Right cardiac atrium (tissue), 5 donors: ENCODE data around the gene ADCY1. TPM values are rescaled to one million over a fixed set of nuclear protein-coding genes. Genes with fewer than 3 reads are reported as not detected.

ENCODE experiments used
- ATAC-seq, 2 donors: fragments of 200-7000 bp; cut with Tn5 transposase; one replicate each; pipeline versions ENCODE4 v1.8.0 to v1.9.1; 2020; ENCODE audit warnings: moderate library complexity in 2 of 2, mild to moderate bottlenecking in 1 of 2
- DNase-seq, 3 donors: peaks; one replicate each; pipeline ENCODE4 v3.0.0-alpha.2; 2020
- H3K27ac ChIP-seq: one replicate; pipeline ENCODE4 v1.5.1; 2013; ENCODE audit warnings: mild to moderate bottlenecking, low read length, control low read depth, moderate library complexity
- H3K27me3 ChIP-seq: one replicate; pipeline ENCODE4 v1.6.1; 2013; ENCODE audit not compliant: control insufficient read depth, insufficient read depth
- H3K4me1 ChIP-seq: one replicate; pipeline ENCODE4 v1.6.1; 2013; ENCODE audit warnings: low read length; ENCODE audit not compliant: control insufficient read depth, insufficient read depth
- H3K4me3 ChIP-seq: one replicate; pipeline ENCODE4 v1.5.1; 2013; ENCODE audit warnings: low read length, control low read depth
- H3K9me3 ChIP-seq: one replicate; pipeline ENCODE4 v1.6.1; 2013; ENCODE audit warnings: low read length; ENCODE audit not compliant: control insufficient read depth
- whole genome bisulfite sequencing: extraction: QIAGEN DNeasy Blood & Tissue Kit; methylation state at CpG from one replicate; pipeline ENCODE4 v1.1.7; 2013; 5-methylcytosine and 5-hydroxymethylcytosine counted together
- intact Hi-C, 4 donors: fragments of 100-400 bp; cut with DNase I; formaldehyde crosslinking; loops; one replicate each; pipeline versions ENCODE4 v1.11.0 to v1.14.0; 2022 to 2023
- polyA plus RNA-seq: library from polyadenylated mRNA; stranded (reverse); fragments of 200-250 nt; gene quantifications from one replicate; pipeline ENCODE4 v1.2.3, GENCODE V29; 2013
- total RNA-seq, 4 donors: library from RNA; stranded (reverse); fragmentation: NEBNext Ultra II Directional; extraction: Animal tissue kit (Norgen Biotek cat#: 25700); gene quantifications; one replicate each; pipeline ENCODE4 v1.2.1, GENCODE V29; 2021
- donor health status: healthy with polysubstance abuse.
- donor health status: DM: no; HTN: yes; CAD: no.
- donor health status: DM: no; HTN: no; CAD: no.
- donor health status: DM: no; HTN: yes; CAD: no; lungs with severe emphysema.
- donor health status: DM: yes; HTN: yes; CAD: no.

ADCY1 gene
- total and polyA plus RNA-seq, 5 donors = 2.2 to 5.9 (median 4.3) TPM

DNA sequence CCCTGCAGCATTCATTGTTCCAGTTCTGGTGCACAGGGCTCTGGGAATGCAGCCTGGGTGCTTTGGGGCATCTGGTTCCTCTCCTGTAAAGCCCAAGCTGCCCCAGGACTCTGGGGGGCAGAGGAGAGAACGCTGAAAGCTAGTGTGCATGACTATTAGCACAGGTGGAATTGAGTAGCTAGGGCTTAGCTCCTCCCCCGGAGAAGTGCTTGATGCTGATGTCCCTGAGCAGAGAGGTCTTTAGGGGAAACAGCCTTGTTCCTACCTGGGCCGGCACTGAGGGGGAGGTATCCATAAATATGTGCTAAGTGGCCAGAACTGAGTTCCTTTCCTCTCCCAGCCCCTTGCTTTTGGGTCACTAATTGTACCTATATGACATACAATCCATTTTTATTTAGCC lies 3.9 kb downstream of the ADCY1 start:
- 85% methylated on average over 3 of the region's 3 CpGs for WGBS
- no peak for DNase-seq
- H3K27ac ChIP-seq = no peak overlapping the region
- no peak overlapping the region for H3K4me3 ChIP-seq
- H3K27me3 ChIP-seq = no peaks in the 10 kb centered on the region
- intact Hi-C loops = no loop called here
- no peaks in the 10 kb centered on the region for H3K4me1 ChIP-seq
- H3K9me3 ChIP-seq = no peaks in the 10 kb centered on the region
- no peak for ATAC-seq

DNA sequence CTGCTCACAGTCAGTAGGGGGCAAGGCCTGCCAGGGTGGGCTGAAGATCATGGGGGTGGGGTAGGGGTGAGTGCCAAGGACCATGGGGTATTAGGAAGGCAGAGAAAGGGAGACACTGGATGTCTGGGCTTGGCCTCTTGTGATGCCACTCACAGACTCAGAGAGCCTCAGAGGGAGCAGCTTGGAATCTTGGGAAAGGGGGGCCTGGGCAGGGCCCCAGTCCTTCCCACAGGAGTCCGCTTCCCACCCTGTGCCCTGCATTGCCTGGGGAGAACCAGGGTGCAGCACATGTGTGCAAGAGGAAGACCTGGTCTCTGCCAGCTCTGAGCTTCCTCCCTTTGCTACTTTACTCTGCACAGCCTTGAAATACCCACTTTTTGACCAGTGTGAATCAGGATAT lies 4.3 kb downstream of the ADCY1 start:
- intact Hi-C loops = no loop called here
- DNase-seq = no peak
- 94% methylated on average over 1 of the region's 1 CpG for WGBS

DNA sequence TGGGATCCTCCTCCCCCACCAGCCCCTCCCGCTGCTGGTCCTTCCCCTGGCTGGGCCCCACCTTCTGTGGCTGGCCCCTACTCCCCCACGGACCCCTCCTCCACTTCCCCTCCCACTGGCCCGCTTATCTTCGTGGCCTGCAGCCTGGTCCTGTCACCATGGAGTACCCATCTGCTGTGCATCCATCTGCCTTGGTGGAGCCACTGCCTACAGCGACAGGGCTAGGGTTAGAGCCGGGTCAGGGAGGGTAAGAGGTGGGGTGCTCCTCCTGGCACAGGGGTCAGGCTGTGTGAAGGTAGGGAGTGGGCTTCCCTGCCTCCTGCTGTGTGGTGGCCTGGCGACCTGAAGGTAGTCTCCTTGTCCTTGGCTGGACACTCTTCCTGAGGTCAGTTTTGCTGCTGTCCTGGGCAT lies 5.2 kb downstream of the ADCY1 start:
- 58% methylated on average over 7 of the region's 7 CpGs for WGBS
- intact Hi-C loops = no loop called here
- no peaks in the 10 kb centered on the region for H3K9me3 ChIP-seq
- no peak for DNase-seq
- no peaks in the 10 kb centered on the region for H3K4me1 ChIP-seq
- no peak overlapping the region for H3K4me3 ChIP-seq
- H3K27ac ChIP-seq = no peak overlapping the region
- no peak for ATAC-seq
- H3K27me3 ChIP-seq = no peaks in the 10 kb centered on the region

More for the DNA sequence above, 4.3 kb downstream of the ADCY1 start:
- ATAC-seq = no peak
- H3K4me1 ChIP-seq = no peaks in the 10 kb centered on the region
- no peak overlapping the region for H3K27ac ChIP-seq
- H3K4me3 ChIP-seq = no peak overlapping the region
- H3K27me3 ChIP-seq = no peaks in the 10 kb centered on the region
- no peaks in the 10 kb centered on the region for H3K9me3 ChIP-seq

DNA sequence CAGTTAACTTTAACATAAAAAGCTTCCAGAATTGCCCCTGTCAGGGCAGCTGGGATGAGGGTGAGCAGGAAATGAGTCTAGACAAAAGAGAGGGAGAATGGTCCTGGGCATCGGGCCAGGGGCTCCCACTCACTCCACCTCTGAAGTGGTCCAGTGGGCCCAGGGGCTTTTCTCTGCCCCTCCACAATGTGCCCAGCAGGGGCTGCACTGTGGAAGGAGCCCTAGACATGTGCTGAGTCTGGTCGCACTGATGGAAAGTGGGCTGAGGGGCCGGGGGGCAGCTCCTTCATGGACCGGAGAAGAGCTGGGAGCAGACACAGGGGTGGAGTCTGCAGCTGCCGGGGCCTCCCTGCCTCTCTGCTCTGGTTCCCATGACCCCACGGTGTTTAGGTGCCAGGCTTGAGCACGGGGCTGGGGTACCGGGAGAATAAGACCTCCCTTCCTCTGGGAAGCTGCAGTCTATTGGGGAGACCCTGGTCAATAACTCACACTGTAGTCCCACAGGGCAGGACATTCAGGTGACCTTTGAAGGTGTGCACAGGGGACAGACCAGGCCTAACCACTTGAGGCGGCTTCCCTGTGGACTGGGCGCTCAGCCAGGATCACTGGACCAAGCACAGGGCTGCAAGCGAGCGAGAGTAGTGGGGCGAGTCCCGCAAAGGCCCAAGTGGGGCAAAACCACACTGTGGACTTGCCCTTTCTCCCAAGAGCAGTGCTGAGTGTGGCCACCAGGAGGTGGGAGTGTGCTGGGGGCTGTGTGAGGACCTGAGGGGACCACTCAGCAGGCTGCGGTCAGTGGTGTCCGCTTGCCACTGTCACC lies 6.1 kb downstream of the ADCY1 start:
- Histone ChIP-seq H3K4me1 (no peaks in the 10 kb centered on the region), H3K27me3 (no peaks in the 10 kb centered on the region), H3K9me3 (no peaks in the 10 kb centered on the region), H3K4me3 (no peak overlapping the region), H3K27ac (no peak overlapping the region)
- intact Hi-C loops = no loop called here
- ATAC-seq (no peak), DNase-seq (no peak)
- 83% methylated on average over 16 of the region's 16 CpGs for WGBS

DNA sequence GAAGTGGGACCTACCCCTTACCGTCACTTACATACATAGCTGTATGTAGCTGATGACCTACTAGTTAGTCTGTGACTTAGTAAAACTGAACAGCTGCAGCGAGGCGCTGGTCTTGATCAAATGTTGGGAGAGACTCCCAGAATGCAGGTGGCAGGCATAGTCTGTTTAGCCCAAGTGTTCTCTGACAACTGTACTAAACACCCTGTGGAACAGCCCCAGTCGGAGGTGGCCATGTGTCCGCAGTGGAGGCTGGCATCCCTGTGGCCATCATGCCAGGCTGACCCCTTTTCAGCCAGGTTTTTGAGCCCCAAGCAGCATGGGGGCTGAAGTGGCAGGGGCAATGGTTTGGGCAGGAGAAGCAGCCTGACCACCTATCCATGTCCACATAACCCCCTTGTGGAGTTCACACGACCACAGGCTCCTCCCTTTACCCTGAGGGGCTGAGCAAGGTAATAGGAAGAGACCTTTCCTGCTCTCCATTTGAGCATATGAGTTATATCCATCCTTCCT lies 7.2 kb downstream of the ADCY1 start:
- ATAC-seq = no peak
- WGBS = 88% methylated on average over 6 of the region's 6 CpGs
- DNase-seq = no peak
- no peak overlapping the region for H3K27ac ChIP-seq
- H3K4me1 ChIP-seq = no peaks in the 10 kb centered on the region
- no peaks in the 10 kb centered on the region for H3K27me3 ChIP-seq
- no peaks in the 10 kb centered on the region for H3K9me3 ChIP-seq
- intact Hi-C loops = no loop called here
- no peak overlapping the region for H3K4me3 ChIP-seq

DNA sequence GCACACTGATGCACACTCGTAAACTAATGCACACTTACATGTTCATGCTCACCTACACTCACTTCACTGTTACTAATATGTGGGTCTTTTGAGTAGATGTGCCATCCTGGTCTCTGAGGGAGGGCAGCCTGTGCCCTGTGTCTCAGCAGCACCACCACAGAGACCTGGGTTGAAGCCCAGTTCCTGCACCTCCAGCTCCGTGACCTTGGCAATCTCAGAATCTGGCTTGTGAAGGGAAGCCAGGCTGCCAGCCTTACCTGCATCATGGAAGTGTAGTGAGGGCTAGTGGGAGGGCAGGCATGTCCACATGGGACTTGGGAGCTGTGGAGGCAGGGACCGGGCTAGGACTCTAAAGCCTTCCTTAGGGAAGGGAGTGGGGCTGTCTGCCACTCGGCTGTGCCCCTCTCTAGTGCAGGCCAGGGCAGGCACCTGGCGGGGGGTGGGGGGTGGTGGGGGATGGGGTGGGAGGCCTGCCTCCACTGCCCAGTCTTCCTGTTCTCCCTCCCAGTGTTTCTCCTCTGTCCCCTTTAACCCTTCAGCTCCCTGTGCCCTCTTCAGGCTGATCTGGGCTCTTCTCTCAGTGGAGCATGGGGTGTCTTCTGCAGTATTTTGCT lies 8.1 kb downstream of the ADCY1 start:
- Histone ChIP-seq H3K4me3 (no peak overlapping the region), H3K27ac (no peak overlapping the region), H3K4me1 (no peaks in the 10 kb centered on the region), H3K9me3 (no peaks in the 10 kb centered on the region), H3K27me3 (no peaks in the 10 kb centered on the region)
- DNase-seq (no peak), ATAC-seq (no peak)
- WGBS = 62% methylated on average over 5 of the region's 5 CpGs
- intact Hi-C loops = no loop called here

DNA sequence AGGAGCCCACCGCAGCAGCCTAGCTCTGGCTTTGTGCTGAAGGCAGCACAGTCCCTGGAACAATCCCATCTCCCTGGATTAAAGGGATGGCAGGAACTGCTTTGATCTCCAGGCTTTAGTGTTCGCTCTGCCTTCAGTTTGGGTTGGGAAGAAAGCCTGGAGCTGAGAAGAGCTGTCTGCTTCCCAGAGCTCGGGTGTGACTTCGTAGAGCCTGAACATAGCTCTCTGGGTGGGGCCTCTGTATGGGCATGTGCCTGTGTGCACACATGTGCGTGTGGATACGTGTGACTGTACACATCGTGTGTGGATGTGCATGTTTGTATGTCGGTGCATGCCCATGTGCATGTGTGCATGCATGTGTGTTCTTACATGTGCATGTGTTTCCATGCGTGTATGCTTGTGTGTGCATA lies 8.7 kb downstream of the ADCY1 start:
- Histone ChIP-seq H3K4me3 (no peak overlapping the region), H3K4me1 (no peaks in the 10 kb centered on the region), H3K27me3 (no peaks in the 10 kb centered on the region), H3K27ac (no peak overlapping the region), H3K9me3 (no peaks in the 10 kb centered on the region)
- intact Hi-C loops = no loop called here
- DNase-seq (no peak), ATAC-seq (no peak)
- WGBS = 53% methylated on average over 9 of the region's 9 CpGs

DNA sequence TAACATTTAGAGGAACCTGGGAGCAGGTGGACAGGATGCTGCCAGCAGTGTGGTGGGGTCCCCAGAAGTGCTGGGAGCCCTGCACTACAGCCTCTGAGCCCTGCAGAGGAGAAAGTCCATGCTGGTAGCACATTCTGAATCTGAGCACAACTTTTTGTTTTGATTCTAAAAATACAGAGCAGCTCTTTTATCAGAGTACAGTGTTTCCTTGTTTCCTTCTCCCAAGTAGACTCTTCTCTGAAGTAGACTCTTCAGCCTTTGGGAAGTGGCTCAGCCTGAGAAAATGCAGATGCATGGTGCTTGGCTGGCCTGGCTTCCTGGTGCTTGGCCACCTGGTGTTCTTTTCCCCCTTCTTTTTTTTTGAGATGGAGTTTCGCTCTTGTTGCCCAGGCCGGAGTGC lies 9.1 kb downstream of the ADCY1 start:
- intact Hi-C loops = no loop called here
- DNase-seq (no peak), ATAC-seq (no peak)
- WGBS = 70% methylated on average over 2 of the region's 2 CpGs
- H3K27ac ChIP-seq = no peak overlapping the region
- no peaks in the 10 kb centered on the region for H3K9me3 ChIP-seq
- no peaks in the 10 kb centered on the region for H3K27me3 ChIP-seq
- H3K4me1 ChIP-seq = no peaks in the 10 kb centered on the region
- H3K4me3 ChIP-seq = no peak overlapping the region

DNA sequence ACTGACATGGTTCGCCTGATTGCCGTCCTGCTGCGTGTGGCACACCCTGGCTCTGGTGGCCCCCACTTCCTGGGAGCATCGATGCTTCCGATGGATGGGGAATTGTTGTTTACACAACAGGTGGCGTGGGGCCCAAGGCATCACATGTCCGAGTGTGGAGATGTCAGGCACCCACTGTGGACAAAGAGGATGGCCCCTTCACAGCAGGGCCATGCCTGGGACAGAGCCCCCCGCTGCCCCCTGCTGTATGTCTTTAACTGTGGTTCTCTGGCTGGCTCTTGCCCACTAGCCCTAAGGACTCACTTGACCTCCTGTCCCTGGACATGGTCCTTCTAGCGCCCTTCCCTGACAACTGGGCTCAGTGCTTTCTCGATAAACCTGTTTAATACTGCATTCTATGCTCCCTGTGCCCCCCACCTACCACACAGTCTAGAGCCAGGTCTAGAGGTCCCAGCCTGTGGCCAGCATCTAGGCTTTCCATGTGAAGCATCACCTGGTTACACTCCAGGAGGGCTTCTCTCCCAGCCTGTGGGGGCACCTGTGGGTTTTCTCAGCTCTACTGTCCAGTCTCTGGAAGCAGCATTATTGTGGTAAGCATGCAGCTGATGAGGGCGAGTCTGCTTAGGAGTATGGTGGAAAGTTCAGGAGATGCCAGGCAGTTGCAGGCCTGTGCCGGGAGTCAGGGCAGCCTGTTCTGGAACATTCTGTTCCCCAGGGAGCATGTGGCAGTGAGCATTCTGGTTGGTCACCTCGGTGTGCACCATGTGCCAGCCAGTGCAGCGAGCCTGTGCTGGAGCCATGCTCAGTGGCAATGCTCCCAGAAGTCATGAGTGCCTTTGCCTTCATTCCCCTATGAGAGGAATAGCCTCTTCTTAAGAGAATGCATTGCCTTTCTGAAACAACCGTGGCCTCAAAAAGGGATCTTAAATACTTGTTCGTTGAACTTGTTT lies 10.4 kb downstream of the ADCY1 start:
- WGBS = 88% methylated on average over 16 of the region's 16 CpGs
- Histone ChIP-seq H3K4me1 (no peaks in the 10 kb centered on the region), H3K9me3 (no peaks in the 10 kb centered on the region), H3K27me3 (no peaks in the 10 kb centered on the region), H3K4me3 (no peak overlapping the region), H3K27ac (no peak overlapping the region)
- ATAC-seq (peak in 1 of 2 donors; percentile 40), DNase-seq (no peak)
- intact Hi-C loops = no loop called here

DNA sequence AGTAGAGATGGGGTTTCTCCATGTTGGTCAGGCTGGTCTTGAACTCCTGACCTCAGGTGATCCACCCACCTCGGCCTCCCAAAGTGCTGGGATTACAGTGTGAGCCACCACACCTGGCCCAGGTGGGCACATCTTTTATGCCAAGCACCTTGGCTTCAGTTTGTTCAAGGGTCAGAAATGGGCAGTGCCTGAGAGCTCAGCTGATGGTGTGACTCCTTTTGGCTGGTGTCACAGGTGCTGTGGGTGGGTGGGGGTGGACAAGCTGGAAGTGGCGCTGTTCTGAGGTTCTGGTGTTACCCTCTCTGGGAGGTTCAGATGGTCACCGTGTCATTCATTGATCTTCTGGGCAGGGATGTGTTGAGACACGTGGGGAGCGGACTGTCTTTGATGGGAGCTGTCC lies 11.5 kb downstream of the ADCY1 start:
- no peaks in the 10 kb centered on the region for H3K9me3 ChIP-seq
- intact Hi-C loops = no loop called here
- DNase-seq = no peak
- H3K27ac ChIP-seq = no peak overlapping the region
- WGBS = 82% methylated on average over 5 of the region's 5 CpGs
- ATAC-seq = no peak
- no peak overlapping the region for H3K4me3 ChIP-seq
- no peaks in the 10 kb centered on the region for H3K4me1 ChIP-seq
- H3K27me3 ChIP-seq = no peaks in the 10 kb centered on the region
